ENCODE data around the gene EIF4G3.
"Not testable (repeated sequence)": the region's sequence is repeated elsewhere in the genome, so short reads cannot be mapped to it uniquely, and the experiment has no call there.

The EIF4G3 gene

GRCh38 chr1:20851791-20852190 lies 324.9 kb downstream of the EIF4G3 start:
- DNase-seq = not testable (repeated sequence)

DNA sequence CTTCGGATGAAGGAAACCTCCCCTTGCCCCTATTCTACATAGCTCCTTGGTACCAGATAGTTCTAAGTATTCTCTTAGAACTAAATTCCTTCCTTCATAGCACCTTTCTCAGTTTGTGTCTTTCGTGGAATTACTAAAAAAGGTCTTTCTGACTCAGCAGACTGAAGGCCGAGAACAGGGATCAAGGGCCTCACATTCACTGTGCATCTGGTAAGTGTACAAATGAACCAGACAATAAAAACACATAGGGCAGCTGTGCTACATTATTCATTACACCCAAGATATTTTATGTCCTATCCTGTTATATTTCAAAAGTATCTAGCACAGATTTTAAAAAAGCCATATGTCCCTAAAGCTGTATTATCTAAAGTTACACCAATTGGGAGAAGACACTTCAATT lies 326.7 kb downstream of the EIF4G3 start:
- no peak for DNase-seq

DNA sequence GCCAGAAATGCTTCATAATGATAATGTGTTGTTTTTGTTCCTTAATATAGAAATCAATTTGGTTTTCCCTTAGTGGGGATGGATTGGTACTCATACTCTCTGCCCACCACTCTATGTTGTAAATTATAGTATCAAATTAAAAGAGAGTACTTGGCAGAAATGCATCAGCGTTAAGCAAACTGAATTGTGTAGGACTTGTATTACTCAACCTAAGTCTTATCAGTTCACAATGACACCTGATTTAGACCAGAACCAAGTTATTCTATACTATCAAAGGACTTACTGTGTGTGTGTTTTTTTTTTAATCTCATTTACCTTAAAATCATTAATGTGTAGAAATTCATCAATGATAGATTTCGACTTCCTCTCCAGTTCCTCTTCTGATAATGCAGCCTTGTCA lies 327.6 kb downstream of the EIF4G3 start:
- no peak for DNase-seq

DNA sequence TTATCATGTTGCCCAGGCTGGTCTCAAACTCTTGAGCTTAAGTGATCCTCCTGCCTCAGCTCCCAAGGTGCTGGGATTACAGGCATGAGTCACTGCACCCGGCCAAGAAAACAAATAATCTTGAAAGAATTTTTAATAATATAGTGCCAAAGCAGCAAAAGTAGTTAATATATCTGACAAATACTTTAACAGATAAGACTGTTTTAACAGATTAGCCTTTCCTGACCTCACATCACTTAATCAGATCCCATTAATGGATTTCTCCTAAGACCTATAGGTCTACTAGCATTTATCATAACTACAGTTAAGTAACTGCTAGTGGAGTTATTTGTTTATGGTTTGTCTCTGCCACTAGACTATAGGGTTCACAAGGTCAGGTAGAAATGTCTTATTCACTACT lies 328.5 kb downstream of the EIF4G3 start:
- DNase-seq = no peak

DNA sequence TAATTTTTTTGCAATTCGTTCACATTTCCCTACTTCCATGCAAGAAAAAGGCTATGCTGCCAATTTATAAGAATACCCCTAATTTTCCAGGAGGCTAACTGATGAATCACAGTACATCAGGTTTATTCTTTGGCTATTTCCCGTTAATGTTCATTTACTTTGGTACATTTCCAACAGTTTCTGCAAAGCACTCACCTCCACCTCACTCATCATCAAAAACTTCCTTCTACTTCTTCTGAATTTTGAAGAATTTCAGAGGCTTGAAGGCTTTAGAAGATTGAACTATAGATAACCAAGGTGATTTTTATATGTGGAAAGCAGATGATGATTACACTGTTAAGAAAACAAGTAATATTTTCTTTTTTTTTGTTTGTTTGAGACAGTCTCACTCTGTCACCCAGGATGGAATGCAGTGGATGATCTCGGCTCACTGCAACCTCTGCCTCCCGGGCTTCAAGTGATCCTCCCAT lies 329.1 kb downstream of the EIF4G3 start:
- no peak for DNase-seq

- DNase-seq = no peak
These were observed 330.0 kb downstream of the EIF4G3 start for GRCh38 chr1:20846461-20847374.

DNA sequence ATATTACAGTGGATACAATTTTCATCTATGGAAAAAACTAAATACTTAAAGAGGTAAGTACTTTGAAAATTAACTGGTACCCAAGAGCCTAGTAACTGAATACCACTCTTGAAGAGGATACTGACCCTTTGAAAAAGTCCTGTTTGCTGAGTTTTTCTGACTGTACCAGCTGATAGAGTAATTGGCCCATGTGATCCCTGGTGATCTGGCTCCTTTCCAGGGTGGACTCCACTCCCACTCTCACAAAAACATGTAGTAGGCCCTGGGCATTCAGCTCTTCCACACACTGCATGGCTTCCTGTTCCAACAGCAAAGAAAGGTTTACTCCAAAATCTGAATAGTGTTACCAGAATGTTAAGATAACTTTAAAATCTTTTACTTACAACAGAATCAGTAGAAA lies 336.0 kb downstream of the EIF4G3 start:
- no peak for DNase-seq

DNA sequence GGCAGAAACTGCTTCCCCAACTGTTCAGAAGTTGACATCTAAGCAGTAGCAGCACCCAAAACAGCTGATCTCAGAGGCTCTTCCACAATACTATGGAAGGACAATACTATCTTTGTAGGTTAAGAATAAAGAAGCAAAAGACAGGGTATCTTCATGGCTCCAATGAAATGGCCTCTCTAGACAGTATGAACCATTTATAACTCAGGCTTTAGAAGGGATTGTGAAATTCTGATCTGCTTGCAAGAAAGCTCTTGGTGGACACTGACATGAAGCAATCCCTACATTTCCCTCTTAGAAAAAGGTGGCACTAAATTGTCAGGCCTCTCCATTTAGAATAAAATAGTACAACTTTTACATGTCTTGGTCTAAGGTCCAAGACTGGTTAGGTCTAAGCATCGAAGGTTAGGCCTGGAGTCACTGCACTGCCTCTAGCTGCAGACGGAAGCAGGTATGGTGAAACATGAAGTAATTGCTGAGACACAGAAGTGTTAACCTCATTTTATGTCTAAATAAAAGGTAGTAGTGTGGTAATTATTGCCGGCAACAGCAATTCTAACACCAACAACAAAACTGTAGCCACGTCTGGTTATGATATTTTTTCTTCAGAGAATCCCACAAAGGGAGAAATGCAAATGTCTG lies 339.0 kb downstream of the EIF4G3 start:
- DNase-seq = no peak

DNA sequence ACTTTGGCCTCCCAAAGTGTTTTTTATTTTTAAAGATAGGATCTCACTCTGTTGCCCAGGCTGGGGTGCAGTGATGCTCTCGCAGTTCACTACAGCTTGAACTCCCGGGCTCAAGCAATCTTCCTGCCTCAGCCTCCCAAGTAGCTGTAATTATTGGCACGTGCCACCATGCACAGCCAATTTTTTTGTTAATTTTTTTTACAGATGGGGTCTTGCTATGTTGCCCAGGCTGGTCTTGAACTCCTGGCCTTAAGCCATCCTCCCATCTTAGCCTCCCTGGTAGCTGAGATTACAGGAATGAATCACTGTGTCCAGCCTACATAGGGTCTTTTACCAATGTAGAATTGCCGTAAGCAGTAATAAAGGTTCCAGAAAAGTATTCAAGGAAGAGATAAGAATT lies 340.5 kb downstream of the EIF4G3 start:
- DNase-seq = no peak

- DNase-seq = no peak
These were observed 341.9 kb downstream of the EIF4G3 start for GRCh38 chr1:20834780-20835179.

GRCh38 chr1:20834192-20834591 lies 342.5 kb downstream of the EIF4G3 start:
- no peak for DNase-seq

- no peak for DNase-seq
These were observed 346.3 kb downstream of the EIF4G3 start for GRCh38 chr1:20830378-20830777.

- no peak for DNase-seq
These were observed 346.8 kb downstream of the EIF4G3 start for GRCh38 chr1:20829946-20830345.

DNA sequence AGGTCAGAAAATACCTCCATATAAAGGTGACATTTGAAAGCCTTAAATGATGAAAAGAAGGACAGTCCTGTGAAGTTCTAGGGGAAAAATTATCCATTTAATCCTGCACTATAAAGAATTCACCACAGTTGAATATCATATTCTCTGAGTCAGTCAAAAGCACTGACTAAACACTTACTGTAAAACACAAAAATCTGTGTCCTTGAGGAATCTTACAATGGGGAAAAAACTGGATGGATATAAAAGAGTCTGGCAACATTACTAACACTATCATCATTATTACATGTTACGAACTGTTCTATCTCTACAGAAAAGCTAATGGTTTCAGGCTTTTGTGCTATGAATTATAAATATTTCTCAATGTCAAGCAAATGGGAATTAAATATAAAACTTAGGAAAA lies 347.2 kb downstream of the EIF4G3 start:
- DNase-seq = no peak

DNA sequence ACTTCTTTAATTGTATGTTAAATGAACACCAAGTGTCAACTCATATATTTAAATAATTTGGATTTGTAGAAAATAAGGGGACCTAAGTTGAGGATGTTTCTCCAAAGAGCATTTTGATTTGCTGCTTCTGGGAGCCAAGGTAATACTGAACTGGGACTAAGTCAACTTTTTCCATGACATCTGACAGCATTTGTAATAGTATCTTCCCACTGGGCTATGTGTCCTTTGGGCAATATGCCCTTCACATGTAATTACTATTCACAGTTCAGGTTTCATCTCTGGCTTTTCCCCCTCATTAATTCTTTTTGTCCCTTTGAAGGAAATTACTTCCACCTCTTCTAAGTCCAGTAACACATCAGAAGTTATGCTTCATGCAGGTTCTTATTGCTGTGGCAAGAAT lies 352.9 kb downstream of the EIF4G3 start:
- DNase-seq = no peak

DNA sequence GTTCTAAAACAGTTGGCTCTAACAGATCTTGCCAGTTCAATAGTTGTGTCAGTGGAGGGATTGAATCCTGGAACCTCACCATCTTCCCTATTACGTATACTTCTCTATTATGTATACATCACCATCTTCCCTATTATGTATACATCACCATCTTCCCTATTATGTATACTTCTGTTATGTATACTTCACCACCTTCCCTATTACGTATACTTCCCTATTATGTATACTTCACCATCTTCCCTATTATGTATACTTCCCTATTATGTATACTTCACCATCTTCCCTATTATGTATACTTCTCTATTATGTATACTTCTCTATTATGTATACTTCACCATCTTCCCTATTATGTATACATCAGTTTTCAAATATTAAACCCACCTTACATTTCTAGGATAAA lies 355.2 kb downstream of the EIF4G3 start:
- no peak for DNase-seq

- DNase-seq = no peak
These were observed 356.9 kb downstream of the EIF4G3 start for GRCh38 chr1:20819818-20820217.

GRCh38 chr1:20814534-20814871 lies 362.2 kb downstream of the EIF4G3 start:
- DNase-seq = no peak

DNA sequence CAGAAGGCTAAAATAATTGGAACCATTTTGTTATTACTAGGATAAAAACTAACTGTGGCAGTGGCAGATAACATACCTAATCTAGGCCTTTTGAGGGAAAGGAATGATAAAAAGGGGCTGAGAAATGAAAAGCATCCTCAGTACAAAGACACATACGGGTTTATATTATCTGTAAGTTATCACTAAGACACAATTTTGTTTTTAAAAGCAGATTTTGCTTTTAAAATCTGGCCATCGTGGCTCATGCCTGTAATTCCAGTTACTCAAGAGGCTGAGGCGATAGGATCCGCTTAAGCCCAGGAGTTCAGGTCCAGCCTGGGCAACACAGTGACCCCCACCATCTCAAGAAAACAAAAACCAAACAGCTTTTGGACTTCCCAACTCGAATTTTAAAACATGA lies 364.8 kb downstream of the EIF4G3 start:
- DNase-seq = no peak

DNA sequence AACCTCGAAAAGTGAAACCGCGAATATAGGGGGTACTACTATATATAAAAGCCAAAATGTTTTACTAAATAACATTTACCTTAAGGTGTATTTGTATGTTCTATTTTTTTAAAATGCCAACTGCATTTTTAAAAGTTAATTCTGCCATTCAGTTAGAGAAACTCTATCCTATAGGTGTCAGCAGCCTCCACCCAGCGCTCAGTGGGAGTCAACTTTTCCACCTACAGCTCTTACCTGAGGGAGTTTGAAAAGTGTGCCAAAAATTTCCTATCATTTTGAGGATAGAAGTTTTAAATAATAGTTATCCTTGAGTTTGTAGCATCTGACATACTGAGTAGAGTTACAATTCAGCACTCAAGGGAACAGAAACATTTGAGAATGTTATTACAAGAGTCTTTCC lies 383.5 kb downstream of the EIF4G3 start:
- no peak for DNase-seq

DNA sequence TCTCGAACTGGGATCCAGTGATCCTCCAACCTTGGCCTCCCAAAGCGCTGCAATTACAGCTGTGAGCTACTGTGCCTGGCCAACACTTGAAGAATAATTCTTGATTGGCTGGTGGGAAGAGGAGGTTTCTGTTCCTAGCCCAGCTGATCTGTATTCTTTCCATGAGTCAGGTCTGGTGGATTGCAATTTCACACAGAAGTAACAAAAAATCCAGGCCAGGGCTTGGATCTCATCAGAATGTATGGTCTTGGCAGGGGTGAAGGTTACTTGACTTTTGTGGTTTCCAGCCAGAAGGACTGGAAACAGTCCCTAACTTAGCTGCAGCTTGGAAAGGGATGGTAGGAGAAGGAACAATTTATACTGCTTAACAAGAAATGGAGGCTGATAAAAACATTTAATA lies 384.5 kb downstream of the EIF4G3 start:
- DNase-seq = no peak

DNA sequence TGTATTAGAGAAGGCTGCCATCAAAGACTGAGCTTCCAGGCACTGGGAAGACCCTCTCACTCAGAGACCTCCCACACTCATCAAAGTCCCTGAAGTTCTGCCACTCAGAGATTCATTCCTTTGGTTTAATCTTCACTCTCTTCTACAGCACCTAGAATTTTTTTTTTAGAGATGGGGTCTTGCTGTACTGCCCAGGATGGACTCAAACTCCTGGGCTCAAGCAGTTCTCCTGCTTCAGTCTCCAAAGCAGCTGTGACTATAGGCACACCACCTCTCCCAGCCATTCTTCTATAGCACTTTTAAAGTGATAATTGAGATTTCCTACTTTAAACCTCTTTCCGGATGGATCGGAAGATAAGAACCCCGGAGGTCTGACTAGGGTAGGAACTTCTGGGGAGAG lies 385.9 kb downstream of the EIF4G3 start:
- no peak for DNase-seq

DNA sequence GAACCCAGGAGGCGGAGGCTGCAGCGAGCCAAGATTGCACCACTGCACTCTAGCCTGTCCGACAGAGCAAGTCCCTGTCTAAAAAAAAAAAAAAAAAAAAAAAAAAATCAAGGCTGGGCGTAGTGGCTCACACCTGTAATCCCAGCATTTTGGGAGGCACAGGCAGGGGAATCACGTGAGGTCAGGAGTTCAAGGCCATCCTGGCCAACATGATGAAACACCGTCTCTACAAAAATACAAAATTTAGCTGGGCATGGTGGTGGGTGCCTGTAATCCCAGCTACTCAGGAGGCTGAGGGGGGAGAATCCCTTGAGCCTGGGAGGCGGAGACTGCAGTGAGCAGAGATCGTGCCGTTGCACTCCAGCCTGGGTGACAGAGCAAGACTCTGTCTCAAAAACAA lies 387.1 kb downstream of the EIF4G3 start:
- DNase-seq = not testable (repeated sequence)

Measured in DMS 273 treated with DMSO at 0.1 percent for 48 hours (cell line).